Activated CD8-positive, alpha-beta memory T cell treated with anti-CD3 and anti-CD28 coated beads, Interleukin-2, amount 50 U/mL, for 4 hours (primary cell): ENCODE data around the gene MKRN2.
A peak's percentile ranks its signal among the peaks of the same experiment; 100 is the strongest.
"Not testable (repeated sequence)": the region's sequence is repeated elsewhere in the genome, so short reads cannot be mapped to it uniquely, and the experiment has no call there.

Experiments
- DNase-seq: peaks from one replicate; pipeline ENCODE4 v3.0.0-alpha.2; 2020

Gene MKRN2, protein sequence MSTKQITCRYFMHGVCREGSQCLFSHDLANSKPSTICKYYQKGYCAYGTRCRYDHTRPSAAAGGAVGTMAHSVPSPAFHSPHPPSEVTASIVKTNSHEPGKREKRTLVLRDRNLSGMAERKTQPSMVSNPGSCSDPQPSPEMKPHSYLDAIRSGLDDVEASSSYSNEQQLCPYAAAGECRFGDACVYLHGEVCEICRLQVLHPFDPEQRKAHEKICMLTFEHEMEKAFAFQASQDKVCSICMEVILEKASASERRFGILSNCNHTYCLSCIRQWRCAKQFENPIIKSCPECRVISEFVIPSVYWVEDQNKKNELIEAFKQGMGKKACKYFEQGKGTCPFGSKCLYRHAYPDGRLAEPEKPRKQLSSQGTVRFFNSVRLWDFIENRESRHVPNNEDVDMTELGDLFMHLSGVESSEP

GRCh38 chr3:12556690-12557472 lies at the start of gene MKRN2:
TSS of gene MKRN2 (plus strand) at chr3:12557087. CDS start at chr3:12557151, 64 bp downstream.
- DNase-seq, result peak; percentile 84

DNA sequence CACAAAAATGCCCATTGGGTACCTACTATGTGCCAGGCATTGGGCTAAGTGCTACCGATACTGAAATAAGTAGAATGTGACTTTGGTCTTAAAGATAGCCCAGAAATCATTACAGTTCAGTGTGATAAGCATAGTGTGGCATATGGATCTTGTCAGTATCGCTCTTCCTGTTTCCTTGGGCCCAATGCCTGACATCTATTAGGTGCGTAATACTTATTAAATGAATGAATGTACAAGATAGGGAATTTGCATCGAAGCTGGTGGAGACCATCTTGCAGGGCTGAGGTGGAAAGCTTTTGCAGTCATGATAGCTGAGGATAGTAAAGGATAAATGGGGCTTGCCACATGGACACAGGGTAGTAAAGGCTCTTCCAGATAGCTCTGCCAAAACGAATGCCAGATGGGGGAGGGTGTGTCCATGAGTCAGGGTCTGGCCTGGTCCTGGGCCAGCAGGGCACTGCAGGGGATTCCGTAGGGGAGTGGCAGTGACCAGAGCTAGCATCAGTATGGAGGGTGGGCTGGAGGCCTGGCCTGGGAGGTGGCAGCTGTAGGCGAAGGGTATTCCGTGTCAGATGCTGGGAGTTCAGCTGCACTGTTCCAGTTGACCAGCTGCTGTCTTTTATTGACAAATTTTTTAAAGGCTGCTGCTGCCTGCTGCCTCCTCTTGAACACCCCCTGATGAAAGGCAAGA lies 49.2 kb upstream of the MKRN2 start:
- DNase-seq, result no peak

GRCh38 chr3:12508291-12508700 lies 48.6 kb upstream of the MKRN2 start:
- DNase-seq, result no peak

DNA sequence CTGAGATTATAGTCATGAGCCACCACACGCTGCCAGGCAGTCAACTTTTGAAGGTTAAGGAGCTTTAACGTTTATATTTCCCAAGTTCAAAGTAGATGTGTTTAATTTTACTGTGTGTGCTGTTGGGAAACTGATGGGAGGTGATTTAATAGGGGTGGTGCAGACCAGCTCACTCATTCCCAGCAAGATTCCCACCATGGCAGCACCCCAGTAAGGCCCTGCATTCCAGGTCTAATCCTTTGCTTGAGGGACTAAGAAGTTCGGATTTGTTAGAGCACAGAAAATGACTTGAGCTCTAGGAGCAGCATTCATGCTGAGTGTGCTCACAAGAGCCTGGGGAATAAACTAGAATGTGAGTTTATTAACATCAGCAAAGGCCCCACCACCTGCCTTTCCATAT lies 47.4 kb upstream of the MKRN2 start:
- DNase-seq, result no peak

- DNase-seq, result no peak
Observed at GRCh38 chr3:12512534-12513118, 44.3 kb upstream of the MKRN2 start.

DNA sequence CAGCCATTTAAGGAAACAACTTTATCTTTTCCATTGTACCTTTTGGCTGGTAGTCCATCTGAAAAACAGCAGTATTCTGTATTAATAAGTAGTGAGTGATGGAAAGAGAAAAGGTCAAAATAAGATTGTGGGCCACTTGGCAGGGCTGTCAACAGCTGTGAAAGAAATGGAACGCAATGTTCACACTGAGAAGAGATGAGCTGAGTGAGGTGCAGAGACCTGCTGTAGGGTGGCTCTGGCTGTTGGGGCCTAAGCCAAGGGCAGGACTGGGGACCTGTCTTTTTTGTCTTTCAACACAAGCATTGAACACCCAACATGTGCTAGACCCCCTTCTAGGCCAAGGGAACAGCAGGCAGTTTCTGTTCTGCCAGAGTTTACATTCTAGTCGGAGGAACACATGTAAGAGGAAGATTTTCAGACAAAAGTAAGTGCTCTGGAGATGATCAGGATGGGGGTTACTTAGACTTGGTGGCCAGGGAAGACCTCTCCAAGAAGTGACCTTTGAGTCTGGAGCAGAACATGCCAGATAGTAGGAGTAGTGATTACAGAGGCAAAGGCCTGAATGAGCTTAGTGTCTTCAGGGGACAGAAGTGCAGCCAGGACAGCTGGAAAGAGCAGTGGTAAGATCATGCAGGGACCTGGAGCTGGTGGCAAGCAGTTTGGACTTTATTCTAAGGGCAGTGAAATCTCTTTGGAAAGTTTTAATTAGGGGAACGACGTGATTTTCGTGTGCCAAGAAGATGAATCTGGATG lies 43.0 kb upstream of the MKRN2 start:
- no peak for DNase-seq

GRCh38 chr3:12515631-12516030 lies 41.3 kb upstream of the MKRN2 start:
- no peak for DNase-seq

DNA sequence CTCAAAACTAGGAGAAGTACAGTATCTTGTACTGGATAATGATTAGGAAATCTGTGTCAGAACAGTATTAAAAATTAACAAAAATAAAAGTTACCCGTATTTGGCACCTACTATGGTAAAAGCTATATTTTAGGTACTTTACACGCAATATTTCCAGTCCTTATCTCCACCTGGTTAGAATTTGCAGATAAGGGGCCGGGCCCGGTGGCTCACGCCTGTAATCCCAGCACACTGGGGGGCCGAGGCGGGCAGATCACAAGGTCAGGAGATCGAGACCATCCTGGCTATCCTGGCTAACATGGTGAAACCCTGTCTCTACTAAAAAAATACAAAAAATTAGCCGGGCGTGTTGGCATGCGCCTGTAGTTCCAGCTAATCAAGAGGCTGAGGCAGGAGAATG lies 40.0 kb upstream of the MKRN2 start:
- DNase-seq, result no peak

DNA sequence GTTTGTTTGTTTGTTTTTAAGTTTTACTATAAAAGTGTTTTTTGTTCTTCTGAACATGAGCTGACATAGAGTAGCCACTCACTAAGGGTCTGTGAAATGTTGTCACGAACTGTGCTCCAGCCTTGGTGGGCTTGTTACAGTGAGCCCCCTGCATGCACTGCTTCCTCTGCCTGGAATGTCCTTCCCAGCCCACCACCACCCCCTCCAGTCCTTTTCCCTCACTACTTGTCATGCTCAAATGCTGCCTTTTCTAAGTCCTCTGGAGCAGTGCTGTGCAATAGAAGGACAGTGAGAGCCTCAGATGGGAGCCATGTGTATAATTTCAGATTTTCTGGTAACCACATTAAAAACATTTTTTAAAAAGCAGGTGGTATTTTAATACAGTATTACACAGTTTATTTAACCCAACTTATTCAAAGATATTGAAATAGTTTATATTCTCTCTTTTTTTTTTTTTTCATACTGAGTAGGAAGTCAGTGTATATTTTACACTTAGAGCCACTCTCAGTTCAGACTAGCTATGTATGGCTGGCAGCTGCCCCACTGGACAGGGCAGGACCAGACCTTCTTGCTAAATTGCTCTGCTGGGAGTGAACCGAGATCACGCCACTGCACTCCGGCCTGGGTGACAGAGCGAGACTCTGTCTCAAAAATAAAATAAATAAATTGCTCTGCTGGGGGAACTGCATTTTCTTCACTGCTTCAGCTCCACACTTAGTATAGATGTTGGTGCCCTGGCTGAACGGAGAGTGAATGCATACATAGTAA lies 38.4 kb upstream of the MKRN2 start:
- DNase-seq, result no peak

DNA sequence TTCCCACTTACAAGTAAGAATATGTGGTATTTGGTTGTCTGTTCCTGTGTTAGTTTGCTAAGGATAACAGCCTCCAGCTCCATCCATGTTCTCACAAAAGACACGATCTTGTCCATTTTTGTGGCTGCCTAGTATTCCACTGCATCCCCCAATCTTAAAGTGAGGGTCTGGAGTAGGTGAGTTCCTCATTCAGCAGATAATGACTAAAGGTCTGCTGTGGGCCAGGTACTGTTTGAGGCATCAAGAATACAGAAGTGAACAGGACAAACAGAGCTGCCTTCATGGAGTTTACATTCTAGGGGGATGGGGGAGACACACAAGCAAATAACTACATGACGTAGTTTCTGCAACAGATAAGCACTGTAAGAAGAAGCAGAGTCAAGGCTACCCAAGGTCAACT lies 35.9 kb upstream of the MKRN2 start:
- DNase-seq, result no peak

DNA sequence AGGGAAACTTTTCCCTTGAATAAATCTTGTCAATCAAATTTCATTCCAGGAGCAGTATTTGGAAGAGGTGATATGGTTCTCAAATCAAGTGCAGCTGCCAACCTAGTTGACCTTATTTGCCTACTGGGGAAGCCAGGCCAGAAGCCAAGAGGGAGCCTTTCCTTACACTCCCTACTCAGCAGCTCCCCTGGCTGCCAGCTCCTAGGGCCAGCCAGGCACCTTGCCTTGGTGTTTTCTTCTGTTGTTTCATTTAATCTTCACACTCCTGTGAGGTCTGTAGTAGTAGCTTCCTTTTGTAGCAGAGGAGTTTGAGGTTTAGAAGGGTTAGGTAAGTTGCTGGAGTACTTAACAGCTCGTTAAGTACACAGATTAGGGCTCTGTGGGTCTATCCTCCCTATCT lies 34.2 kb upstream of the MKRN2 start:
- no peak for DNase-seq

GRCh38 chr3:12527757-12528143 lies 29.1 kb upstream of the MKRN2 start:
- no peak for DNase-seq

- no peak for DNase-seq
Observed at GRCh38 chr3:12532182-12532581, 24.7 kb upstream of the MKRN2 start.

GRCh38 chr3:12536423-12536822 lies 20.5 kb upstream of the MKRN2 start:
- no peak for DNase-seq

- DNase-seq, result no peak
Observed at GRCh38 chr3:12541625-12542024, 15.3 kb upstream of the MKRN2 start.

GRCh38 chr3:12543497-12543896 lies 13.4 kb upstream of the MKRN2 start:
- DNase-seq, result not testable (repeated sequence)

GRCh38 chr3:12544652-12545472 lies 12.0 kb upstream of the MKRN2 start:
- DNase-seq, result no peak

GRCh38 chr3:12545473-12545791 lies 11.5 kb upstream of the MKRN2 start, which contains the start of gene MKRN2OS:
TSS of gene MKRN2OS (minus strand) at chr3:12545499. CDS start at chr3:12545464, 35 bp downstream.
- no peak for DNase-seq

DNA sequence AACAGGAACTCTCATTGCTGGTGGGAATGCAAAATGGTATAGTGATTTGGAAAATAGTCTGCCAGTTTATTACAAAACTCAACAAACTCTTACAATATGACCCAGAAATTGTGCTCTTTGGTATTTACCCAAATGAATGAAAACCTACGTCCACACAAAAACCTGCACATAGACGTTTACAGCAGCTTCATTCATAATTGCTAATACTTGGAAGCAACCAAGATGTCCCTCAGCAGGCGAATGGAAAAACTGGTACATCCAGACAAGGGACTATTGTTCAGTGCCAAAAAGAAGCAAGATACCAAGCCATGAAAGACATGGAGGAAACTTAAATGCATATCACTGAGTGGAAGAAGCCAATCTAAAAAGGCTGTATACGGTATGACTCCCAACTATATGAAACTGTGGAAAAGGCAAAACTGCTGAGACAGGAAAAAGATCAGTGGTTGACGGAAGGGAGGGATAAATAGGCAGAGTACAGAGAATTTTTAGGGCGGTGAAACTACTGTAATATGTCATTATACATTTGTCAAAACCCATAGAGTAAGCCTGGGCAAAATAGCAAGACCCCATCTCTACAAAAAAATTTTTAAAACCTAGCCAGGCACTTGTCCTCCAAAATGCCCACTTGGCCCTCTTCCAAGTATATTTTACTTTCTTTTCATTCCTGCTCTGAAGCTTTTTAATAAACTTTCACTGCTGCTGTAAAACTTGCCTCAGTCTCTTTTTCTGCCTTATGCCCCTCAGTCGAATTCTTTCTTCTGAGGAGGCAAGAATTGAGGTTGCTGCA lies 6.7 kb upstream of the MKRN2 start:
- DNase-seq, result no peak

- DNase-seq, result no peak
Observed at GRCh38 chr3:12553921-12554391, 2.9 kb upstream of the MKRN2 start.
